ENCODE measurements around the gene PABPN1. TPM values are rescaled to one million over a fixed set of nuclear protein-coding genes. Genes with fewer than 3 reads are reported as not detected.
A peak's percentile ranks its signal among the peaks of the same experiment; 100 is the strongest.

The PABPN1 gene
- polyA plus RNA-seq, 4 donors, result 119 to 170 (median 147) TPM

DNA sequence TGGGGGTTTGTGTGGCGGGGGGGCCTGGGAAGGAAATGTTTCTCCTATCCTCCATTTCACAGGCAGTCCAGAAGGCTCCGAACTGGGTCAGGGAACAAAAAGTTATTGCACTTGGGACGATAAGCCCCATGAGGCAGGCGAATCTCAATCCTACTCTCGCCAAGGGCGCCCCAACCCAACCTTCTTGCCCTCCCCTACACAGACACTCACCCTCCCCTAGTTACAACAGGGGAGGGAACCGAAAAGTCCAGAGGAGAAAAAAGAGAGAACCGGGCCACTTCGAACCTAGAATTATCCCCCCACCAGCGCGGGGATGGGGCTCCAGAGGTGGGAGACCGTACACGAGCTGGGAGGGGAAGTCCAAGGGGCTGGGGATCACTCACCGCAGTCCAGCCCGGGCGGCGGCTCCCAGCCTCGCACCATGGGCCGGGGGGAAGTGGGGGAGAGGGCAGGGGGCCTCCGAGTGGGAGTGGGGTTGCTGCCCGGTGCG is 35.7 kb upstream of the PABPN1 start:
- Histone ChIP-seq H3K9me3 (ENCODE audit: control insufficient read depth in 2 of 2, insufficient read depth in 1 of 2, low read depth in 1 of 2, low read length in 1 of 2) (no peaks in the 10 kb centered on the region), H3K4me1 (ENCODE audit: control insufficient read depth in 3 of 3, insufficient read depth in 2 of 3, low read depth in 1 of 3, low read length in 2 of 3) (peaks cover 0 to 8% (median 0%) of the 10 kb centered on the region in 3 donors), H3K27me3 (ENCODE audit: control insufficient read depth in 3 of 3, insufficient read depth in 3 of 3, low read length in 3 of 3) (no peaks in the 10 kb centered on the region), H3K27ac (ENCODE audit: low read depth in 1 of 3, low read length in 2 of 3) (peak overlapping the region; percentile 69 to 93 (median 84)), H3K4me3 (ENCODE audit: low read depth in 1 of 3, low read length in 3 of 3) (peak overlapping the region; percentile 76 to 99 (median 78)), H3K36me3 (ENCODE audit: control insufficient read depth in 3 of 3, insufficient read depth in 2 of 3, low read depth in 1 of 3, low read length in 3 of 3) (peaks cover 0 to 2% (median 0%) of the 10 kb centered on the region in 3 donors)
- no peak for FAIRE-seq
- 0% methylated on average over 17 to 22 of the region's 22 CpGs for WGBS, 3 donors
- DNase-seq, result no peak

DNA sequence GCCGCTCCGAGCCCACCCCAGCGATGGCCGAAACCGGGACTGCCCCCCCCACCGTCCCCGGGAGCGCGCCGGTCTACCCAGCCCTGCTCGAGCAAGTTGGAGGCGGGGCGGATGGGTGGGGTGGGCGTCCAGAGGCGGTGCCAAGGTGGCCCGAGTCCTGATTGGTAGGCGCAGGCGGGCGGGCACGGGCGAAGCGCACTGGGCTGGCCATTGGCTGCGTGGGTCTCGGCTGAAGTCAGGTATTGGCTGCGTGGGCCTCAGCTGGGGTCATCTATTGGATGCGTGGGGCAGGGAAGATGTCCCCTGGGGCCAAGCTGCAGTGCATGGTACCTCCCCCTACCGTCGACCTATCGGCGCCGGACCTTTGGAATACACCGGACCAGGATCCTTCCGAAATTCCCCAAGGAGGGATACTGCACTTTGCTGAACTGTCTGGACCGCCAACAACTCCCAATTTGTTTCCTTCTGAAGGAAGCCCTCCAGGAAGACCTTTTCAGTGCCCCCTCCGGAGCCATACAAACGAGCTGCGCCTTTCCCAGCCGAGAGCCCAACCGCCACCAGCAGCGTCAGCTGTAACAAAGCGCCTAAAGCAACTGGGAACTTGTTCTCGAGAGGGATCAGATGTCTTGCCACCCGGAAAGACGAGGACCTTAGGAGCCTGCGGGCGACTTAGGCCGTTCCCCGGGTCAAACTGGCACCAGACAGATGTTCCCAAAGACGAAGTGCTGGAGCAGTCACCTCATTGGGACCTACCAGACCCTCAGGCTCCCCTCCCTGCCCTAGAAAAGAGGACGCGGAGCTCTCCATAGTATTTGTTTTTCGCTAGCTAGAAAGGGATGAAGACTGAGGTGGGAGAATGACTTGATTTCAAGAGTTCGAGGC is 35.0 kb upstream of the PABPN1 start, which contains the start of gene HOMEZ:
Gene HOMEZ (minus strand): TSS at position 113 of the 882 bp plus-strand sequence. CDS start 180 bp downstream, outside the sequence.
- H3K9me3 ChIP-seq (ENCODE audit: control insufficient read depth in 2 of 2, insufficient read depth in 1 of 2, low read depth in 1 of 2, low read length in 1 of 2), result no peaks in the 10 kb centered on the region
- peak within 1 kb of the TSS; percentile 76 to 99 (median 78) for H3K4me3 ChIP-seq (ENCODE audit: low read depth in 1 of 3, low read length in 3 of 3)
- peaks cover 0 to 8% (median 0%) of the 10 kb centered on the region in 3 donors for H3K4me1 ChIP-seq (ENCODE audit: control insufficient read depth in 3 of 3, insufficient read depth in 2 of 3, low read depth in 1 of 3, low read length in 2 of 3)
- FAIRE-seq (no peak), DNase-seq (peak; percentile 98 to 99)
- H3K36me3 ChIP-seq (ENCODE audit: control insufficient read depth in 3 of 3, insufficient read depth in 2 of 3, low read depth in 1 of 3, low read length in 3 of 3), result peaks cover 0 to 2% (median 0%) of the 10 kb centered on the region in 3 donors
- 0 to 1% (median 0%) methylated on average over 53 of the region's 53 CpGs for WGBS, 3 donors
- H3K27ac ChIP-seq (ENCODE audit: low read depth in 1 of 3, low read length in 2 of 3), result peak within 1 kb of the TSS; percentile 95 to 98 (median 96)
- no peaks in the 10 kb centered on the region for H3K27me3 ChIP-seq (ENCODE audit: control insufficient read depth in 3 of 3, insufficient read depth in 3 of 3, low read length in 3 of 3)

GRCh38 chr14:23286902-23287479 is 34.3 kb upstream of the PABPN1 start:
- 40 to 53% (median 49%) methylated on average over 6 of the region's 6 CpGs for WGBS, 3 donors
- FAIRE-seq, result no peak
- H3K27ac ChIP-seq (ENCODE audit: low read depth in 1 of 3, low read length in 2 of 3), result peak overlapping the region; percentile 95 to 98 (median 96)

GRCh38 chr14:23294734-23295561 is 26.3 kb upstream of the PABPN1 start:
- peaks cover 0 to 19% (median 2%) of the 10 kb centered on the region in 3 donors for H3K36me3 ChIP-seq (ENCODE audit: control insufficient read depth in 3 of 3, insufficient read depth in 2 of 3, low read depth in 1 of 3, low read length in 3 of 3)
- peak; percentile 66 to 72 for DNase-seq
- H3K4me1 ChIP-seq (ENCODE audit: control insufficient read depth in 3 of 3, insufficient read depth in 2 of 3, low read depth in 1 of 3, low read length in 2 of 3), result peaks cover 0 to 13% (median 0%) of the 10 kb centered on the region in 3 donors
- no peaks in the 10 kb centered on the region for H3K9me3 ChIP-seq (ENCODE audit: control insufficient read depth in 2 of 2, insufficient read depth in 1 of 2, low read depth in 1 of 2, low read length in 1 of 2)
- FAIRE-seq, result no peak
- H3K27ac ChIP-seq (ENCODE audit: low read depth in 1 of 3, low read length in 2 of 3), result no peak overlapping the region
- peaks cover 0 to 6% (median 0%) of the 10 kb centered on the region in 3 donors for H3K27me3 ChIP-seq (ENCODE audit: control insufficient read depth in 3 of 3, insufficient read depth in 3 of 3, low read length in 3 of 3)
- WGBS, 3 donors, result 16 to 32% (median 25%) methylated on average over 24 of the region's 24 CpGs
- no peak overlapping the region for H3K4me3 ChIP-seq (ENCODE audit: low read depth in 1 of 3, low read length in 3 of 3)

More at GRCh38 chr14:23286902-23287479, 34.3 kb upstream of the PABPN1 start:
- no peak for DNase-seq
- Histone ChIP-seq H3K27me3 (ENCODE audit: control insufficient read depth in 3 of 3, insufficient read depth in 3 of 3, low read length in 3 of 3) (no peaks in the 10 kb centered on the region), H3K4me1 (ENCODE audit: control insufficient read depth in 3 of 3, insufficient read depth in 2 of 3, low read depth in 1 of 3, low read length in 2 of 3) (peaks cover 0 to 8% (median 0%) of the 10 kb centered on the region in 3 donors), H3K36me3 (ENCODE audit: control insufficient read depth in 3 of 3, insufficient read depth in 2 of 3, low read depth in 1 of 3, low read length in 3 of 3) (peaks cover 0 to 2% (median 0%) of the 10 kb centered on the region in 3 donors), H3K9me3 (ENCODE audit: control insufficient read depth in 2 of 2, insufficient read depth in 1 of 2, low read depth in 1 of 2, low read length in 1 of 2) (no peaks in the 10 kb centered on the region), H3K4me3 (ENCODE audit: low read depth in 1 of 3, low read length in 3 of 3) (peak overlapping the region in 2 of 3 donors; percentile 78 to 99)

DNA sequence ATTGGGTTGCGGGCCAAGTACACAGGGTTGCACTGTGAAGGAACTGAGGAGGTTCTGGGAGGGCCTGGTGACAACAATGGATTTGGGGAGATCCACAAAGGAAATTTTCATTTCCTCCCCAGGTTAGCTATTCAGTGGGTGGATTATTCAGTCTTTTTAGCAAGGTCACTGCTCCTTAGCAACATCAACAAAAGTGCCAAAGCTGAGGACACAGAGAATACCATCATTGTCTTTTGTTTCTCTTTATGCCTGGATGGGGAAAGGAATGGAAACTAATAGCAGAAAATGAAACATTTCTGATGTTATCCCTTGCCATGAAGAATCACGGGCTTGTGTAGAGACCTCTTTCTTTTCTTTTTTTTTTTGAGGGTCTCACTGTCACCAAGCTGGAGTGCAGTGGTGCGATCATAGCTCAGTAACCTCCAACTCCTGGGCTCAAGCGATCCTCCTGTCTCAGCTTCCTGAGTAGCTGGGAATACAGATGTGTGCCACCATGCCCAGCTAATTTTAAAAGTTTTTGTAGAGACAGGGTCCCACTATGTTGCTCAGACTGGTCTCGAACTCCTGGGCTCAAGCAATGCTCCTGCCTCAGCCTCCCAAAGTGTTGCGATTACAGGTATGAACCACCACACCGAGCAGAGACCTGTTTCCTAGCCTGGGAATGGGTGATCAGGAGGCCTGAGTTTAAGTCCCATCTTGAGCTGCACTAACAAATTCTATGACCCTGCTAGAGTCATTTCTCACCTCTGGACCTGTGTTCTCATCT is 25.1 kb upstream of the PABPN1 start:
- peaks cover 0 to 6% (median 0%) of the 10 kb centered on the region in 3 donors for H3K27me3 ChIP-seq (ENCODE audit: control insufficient read depth in 3 of 3, insufficient read depth in 3 of 3, low read length in 3 of 3)
- 90 to 97% (median 94%) methylated on average over 7 of the region's 7 CpGs for WGBS, 3 donors
- no peak for DNase-seq
- no peak for FAIRE-seq
- H3K36me3 ChIP-seq (ENCODE audit: control insufficient read depth in 3 of 3, insufficient read depth in 2 of 3, low read depth in 1 of 3, low read length in 3 of 3), result peaks cover 0 to 19% (median 2%) of the 10 kb centered on the region in 3 donors
- H3K27ac ChIP-seq (ENCODE audit: low read depth in 1 of 3, low read length in 2 of 3), result no peak overlapping the region
- H3K4me3 ChIP-seq (ENCODE audit: low read depth in 1 of 3, low read length in 3 of 3), result no peak overlapping the region
- no peaks in the 10 kb centered on the region for H3K9me3 ChIP-seq (ENCODE audit: control insufficient read depth in 2 of 2, insufficient read depth in 1 of 2, low read depth in 1 of 2, low read length in 1 of 2)
- peaks cover 0 to 17% (median 0%) of the 10 kb centered on the region in 3 donors for H3K4me1 ChIP-seq (ENCODE audit: control insufficient read depth in 3 of 3, insufficient read depth in 2 of 3, low read depth in 1 of 3, low read length in 2 of 3)

GRCh38 chr14:23297096-23297495 is 24.2 kb upstream of the PABPN1 start:
- DNase-seq (no peak), FAIRE-seq (no peak)
- peaks cover 0 to 6% (median 0%) of the 10 kb centered on the region in 3 donors for H3K27me3 ChIP-seq (ENCODE audit: control insufficient read depth in 3 of 3, insufficient read depth in 3 of 3, low read length in 3 of 3)
- WGBS, 3 donors, result 88 to 92% (median 89%) methylated on average over 7 of the region's 7 CpGs
- peaks cover 0 to 19% (median 2%) of the 10 kb centered on the region in 3 donors for H3K36me3 ChIP-seq (ENCODE audit: control insufficient read depth in 3 of 3, insufficient read depth in 2 of 3, low read depth in 1 of 3, low read length in 3 of 3)
- H3K9me3 ChIP-seq (ENCODE audit: control insufficient read depth in 2 of 2, insufficient read depth in 1 of 2, low read depth in 1 of 2, low read length in 1 of 2), result no peaks in the 10 kb centered on the region
- no peak overlapping the region for H3K27ac ChIP-seq (ENCODE audit: low read depth in 1 of 3, low read length in 2 of 3)
- H3K4me3 ChIP-seq (ENCODE audit: low read depth in 1 of 3, low read length in 3 of 3), result no peak overlapping the region
- peaks cover 0 to 17% (median 0%) of the 10 kb centered on the region in 3 donors for H3K4me1 ChIP-seq (ENCODE audit: control insufficient read depth in 3 of 3, insufficient read depth in 2 of 3, low read depth in 1 of 3, low read length in 2 of 3)

DNA sequence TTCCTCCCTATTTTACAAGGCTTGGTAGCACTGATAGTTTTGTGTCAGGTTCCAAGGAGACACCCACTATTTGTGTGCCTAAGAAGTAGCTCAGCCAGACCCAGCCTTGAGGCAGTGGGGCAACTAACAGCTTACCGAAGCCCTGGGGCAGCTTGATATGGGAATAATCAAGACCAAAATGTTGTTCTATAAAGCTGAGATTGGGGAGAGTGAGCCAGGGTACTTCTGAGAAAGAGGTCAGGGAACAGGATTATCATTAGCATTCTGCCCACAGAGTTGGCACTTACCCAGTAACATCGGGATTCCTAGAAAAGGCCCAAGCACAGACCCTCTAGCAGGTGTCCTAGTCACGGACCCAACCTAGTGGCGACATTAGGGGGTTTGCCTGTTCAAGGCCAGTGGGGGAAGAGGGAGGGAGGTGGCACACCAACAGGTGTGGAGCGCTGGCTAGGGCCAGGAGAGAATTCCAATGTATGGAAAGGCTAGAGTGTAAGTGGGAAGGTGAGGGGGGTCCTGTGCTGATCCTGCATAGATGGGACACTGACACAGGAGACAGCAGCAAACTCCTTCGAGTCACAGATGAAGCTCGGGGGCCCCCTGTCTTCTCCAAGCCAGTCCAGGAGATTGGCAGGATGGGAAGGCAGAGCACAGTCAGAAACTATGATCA is 23.5 kb upstream of the PABPN1 start:
- no peak for FAIRE-seq
- no peak for DNase-seq
- 90 to 95% (median 92%) methylated on average over 7 of the region's 7 CpGs for WGBS, 3 donors
- H3K27ac ChIP-seq (ENCODE audit: low read depth in 1 of 3, low read length in 2 of 3), result no peak overlapping the region
- H3K36me3 ChIP-seq (ENCODE audit: control insufficient read depth in 3 of 3, insufficient read depth in 2 of 3, low read depth in 1 of 3, low read length in 3 of 3), result peaks cover 0 to 19% (median 2%) of the 10 kb centered on the region in 3 donors
- no peak overlapping the region for H3K4me3 ChIP-seq (ENCODE audit: low read depth in 1 of 3, low read length in 3 of 3)
- H3K9me3 ChIP-seq (ENCODE audit: control insufficient read depth in 2 of 2, insufficient read depth in 1 of 2, low read depth in 1 of 2, low read length in 1 of 2), result no peaks in the 10 kb centered on the region
- peaks cover 0 to 19% (median 0%) of the 10 kb centered on the region in 3 donors for H3K4me1 ChIP-seq (ENCODE audit: control insufficient read depth in 3 of 3, insufficient read depth in 2 of 3, low read depth in 1 of 3, low read length in 2 of 3)
- H3K27me3 ChIP-seq (ENCODE audit: control insufficient read depth in 3 of 3, insufficient read depth in 3 of 3, low read length in 3 of 3), result peaks cover 0 to 6% (median 0%) of the 10 kb centered on the region in 3 donors

Measured in small intestine (tissue), 7 donors.